Activated CD4-positive, alpha-beta T cell treated with anti-CD3 and anti-CD28 coated beads for 1 hour (primary cell): ENCODE results near the gene MISP.

Experiments
- DNase-seq: peaks from one replicate; pipeline ENCODE4 v3.0.0-alpha.2; 2020

MISP gene

GRCh38 chr19:798415-799075 is 47.6 kb downstream of the MISP start:
- DNase-seq, result no peak

- DNase-seq, result no peak
These were observed 48.4 kb downstream of the MISP start for GRCh38 chr19:799076-799881.

- DNase-seq, result no peak
These were observed 49.6 kb downstream of the MISP start for GRCh38 chr19:800360-801029.

GRCh38 chr19:801030-801860 is 50.3 kb downstream of the MISP start:
- no peak for DNase-seq

- no peak for DNase-seq
These were observed 51.1 kb downstream of the MISP start for GRCh38 chr19:801861-802497.

GRCh38 chr19:802498-803098 is 51.7 kb downstream of the MISP start:
- no peak for DNase-seq

- DNase-seq, result no peak
These were observed 52.2 kb downstream of the MISP start for GRCh38 chr19:803099-803561.

GRCh38 chr19:803686-804418 is 52.9 kb downstream of the MISP start:
- no peak for DNase-seq

- DNase-seq, result no peak
These were observed 53.7 kb downstream of the MISP start for GRCh38 chr19:804419-805165.

- no peak for DNase-seq
These were observed 54.2 kb downstream of the MISP start for GRCh38 chr19:805166-805551.

GRCh38 chr19:805600-806550 is 55.0 kb downstream of the MISP start:
- no peak for DNase-seq

GRCh38 chr19:806815-807421 is 56.0 kb downstream of the MISP start:
- DNase-seq, result no peak

GRCh38 chr19:807627-808422 is 56.9 kb downstream of the MISP start:
- no peak for DNase-seq

GRCh38 chr19:808423-808775 is 57.5 kb downstream of the MISP start:
- DNase-seq, result no peak

GRCh38 chr19:810077-810855 is 59.4 kb downstream of the MISP start:
- DNase-seq, result no peak

- no peak for DNase-seq
These were observed 60.1 kb downstream of the MISP start for GRCh38 chr19:810883-811489.
